ENCODE measurements around the gene TRRAP.

The TRRAP gene

GRCh38 chr7:98878365-98879197, at the start of gene TRRAP:
Gene TRRAP, plus strand, starts transcription at chr7:98878532. Its CDS starts 2,619 bp downstream, at chr7:98881151.
- TF ChIP-seq CTCF (IDR thresholded peaks at IDR 0.05; ENCODE audit: borderline replicate concordance, control extremely low read depth, extremely low read depth, insufficient read depth, missing control alignments): peak; percentile 91
- in situ Hi-C loops (cut with MboI; ENCODE audit: low sequenced_read_pairs, unreplicated experiment): no loop called here
- DNase-seq (ENCODE audit: low spot score): peak; percentile 90

GRCh38 chr7:98830972-98831548, 47.3 kb upstream of the TRRAP start:
- TF ChIP-seq CTCF (IDR thresholded peaks at IDR 0.05; ENCODE audit: borderline replicate concordance, control extremely low read depth, extremely low read depth, insufficient read depth, missing control alignments): no peak
- no peak for DNase-seq (ENCODE audit: low spot score)
- in situ Hi-C loops (cut with MboI; ENCODE audit: low sequenced_read_pairs, unreplicated experiment): loop anchor here (10.0 kb wide), 1 partner anchor 86 kb away; no protein-coding TSS in a partner anchor

- in situ Hi-C loops (cut with MboI; ENCODE audit: low sequenced_read_pairs, unreplicated experiment): loop anchor here (10.0 kb wide), 1 partner anchor 87 kb away; no protein-coding TSS in a partner anchor
- no peak for TF ChIP-seq CTCF (IDR thresholded peaks at IDR 0.05; ENCODE audit: borderline replicate concordance, control extremely low read depth, extremely low read depth, insufficient read depth, missing control alignments)
- DNase-seq (ENCODE audit: low spot score): no peak
Observed at GRCh38 chr7:98831641-98832221, 46.6 kb upstream of the TRRAP start.

GRCh38 chr7:98833022-98833421, 45.3 kb upstream of the TRRAP start:
- no peak for DNase-seq (ENCODE audit: low spot score)
- TF ChIP-seq CTCF (IDR thresholded peaks at IDR 0.05; ENCODE audit: borderline replicate concordance, control extremely low read depth, extremely low read depth, insufficient read depth, missing control alignments): no peak
- in situ Hi-C loops (cut with MboI; ENCODE audit: low sequenced_read_pairs, unreplicated experiment): loop anchor here (10.0 kb wide), 1 partner anchor 88 kb away; no protein-coding TSS in a partner anchor

- no peak for DNase-seq (ENCODE audit: low spot score)
- TF ChIP-seq CTCF (IDR thresholded peaks at IDR 0.05; ENCODE audit: borderline replicate concordance, control extremely low read depth, extremely low read depth, insufficient read depth, missing control alignments): no peak
- in situ Hi-C loops (cut with MboI; ENCODE audit: low sequenced_read_pairs, unreplicated experiment): loop anchor here (10.0 kb wide), 1 partner anchor 90 kb away; no protein-coding TSS in a partner anchor
Observed at GRCh38 chr7:98834949-98835348, 43.4 kb upstream of the TRRAP start.

GRCh38 chr7:98836811-98837629, 41.3 kb upstream of the TRRAP start:
- in situ Hi-C loops (cut with MboI; ENCODE audit: low sequenced_read_pairs, unreplicated experiment): loop anchor here (10.0 kb wide), 1 partner anchor 92 kb away; no protein-coding TSS in a partner anchor
- TF ChIP-seq CTCF (IDR thresholded peaks at IDR 0.05; ENCODE audit: borderline replicate concordance, control extremely low read depth, extremely low read depth, insufficient read depth, missing control alignments): peak; percentile 53
- peak; percentile 64 for DNase-seq (ENCODE audit: low spot score)
